H9 (cell line): Measurements from ENCODE around the gene MYLK4. TPM values are rescaled to one million over a fixed set of nuclear protein-coding genes. Genes with fewer than 3 reads are reported as not detected.

Experiments used
- DNase-seq: peaks from one replicate; pipeline ENCODE4 v3.0.0-alpha.2; 2017
- H2AFZ ChIP-seq: one replicate; pipeline ENCODE4 v1.6.1; 2013; ENCODE audit warnings: mild to moderate bottlenecking, low read length, control low read depth, moderate library complexity
- H2AK5ac ChIP-seq: 2 replicates; pipeline ENCODE4 v1.6.1; 2013; ENCODE audit warnings: low read length, control low read depth, mixed read lengths; ENCODE audit not compliant: insufficient read length
- H2BK120ac ChIP-seq: one replicate; pipeline ENCODE4 v1.6.1; 2013; ENCODE audit warnings: low read depth, mild to moderate bottlenecking, low read length, control low read depth, inconsistent platforms; ENCODE audit not compliant: poor library complexity, severe bottlenecking
- H2BK12ac ChIP-seq: 2 replicates; pipeline ENCODE4 v1.6.1; 2013; ENCODE audit warnings: low read length, control low read depth, mixed read lengths, low read depth; ENCODE audit not compliant: insufficient read length
- H2BK15ac ChIP-seq: 2 replicates; pipeline ENCODE4 v1.6.1; 2013; ENCODE audit warnings: low read depth, low read length, control low read depth
- H2BK20ac ChIP-seq: one replicate; pipeline ENCODE4 v1.6.1; 2013; ENCODE audit warnings: low read depth, mild to moderate bottlenecking, low read length, control low read depth, inconsistent platforms; ENCODE audit not compliant: poor library complexity, severe bottlenecking
- H2BK5ac ChIP-seq: 2 replicates; pipeline ENCODE4 v1.6.1; 2013; ENCODE audit warnings: low read length, control low read depth, mixed read lengths; ENCODE audit not compliant: insufficient read length
- H3K14ac ChIP-seq: 2 replicates; pipeline ENCODE4 v1.6.1; 2013; ENCODE audit warnings: low read length, control low read depth; ENCODE audit not compliant: insufficient read depth
- H3K18ac ChIP-seq: 2 replicates; pipeline ENCODE4 v1.6.1; 2013; ENCODE audit warnings: low read depth, mild to moderate bottlenecking, mixed read lengths, low read length, control low read depth; ENCODE audit not compliant: insufficient read length
- H3K23ac ChIP-seq: 2 replicates; pipeline ENCODE4 v1.6.1; 2013; ENCODE audit warnings: low read length, control low read depth, mixed read lengths, low read depth; ENCODE audit not compliant: insufficient read length
- H3K23me2 ChIP-seq: 2 replicates; pipeline ENCODE4 v1.6.1; 2013; ENCODE audit warnings: low read depth, mild to moderate bottlenecking, mixed read lengths, low read length, control low read depth; ENCODE audit not compliant: insufficient read length, poor library complexity, severe bottlenecking
- H3K27ac ChIP-seq: 2 replicates; pipeline ENCODE4 v1.5.1; 2013; ENCODE audit warnings: low read length, control low read depth, mixed read lengths, low read depth; ENCODE audit not compliant: insufficient read length
- H3K27me3 ChIP-seq: 2 replicates; pipeline ENCODE4 v1.6.1; 2013; ENCODE audit warnings: low read length, control low read depth, inconsistent platforms; ENCODE audit not compliant: insufficient read depth
- H3K4ac ChIP-seq: 2 replicates; pipeline ENCODE4 v1.6.1; 2013; ENCODE audit warnings: low read depth, mild to moderate bottlenecking, control low read depth, inconsistent platforms, low read length, moderate library complexity
- H3K4me1 ChIP-seq: 2 replicates; pipeline ENCODE4 v1.6.1; 2013; ENCODE audit warnings: low read length, control low read depth, inconsistent platforms; ENCODE audit not compliant: insufficient read depth
- H3K4me2 ChIP-seq: 2 replicates; pipeline ENCODE4 v1.6.1; 2013; ENCODE audit warnings: low read length, control low read depth, mixed read lengths; ENCODE audit not compliant: insufficient read length, insufficient read depth
- H3K56ac ChIP-seq: 2 replicates; pipeline ENCODE4 v1.6.1; 2013; ENCODE audit warnings: low read depth, mild to moderate bottlenecking, mixed read lengths, low read length, control low read depth; ENCODE audit not compliant: insufficient read length
- H3K79me1 ChIP-seq: 2 replicates; pipeline ENCODE4 v1.6.1; 2013; ENCODE audit warnings: low read depth, mild to moderate bottlenecking, moderate library complexity, low read length, control low read depth, inconsistent platforms; ENCODE audit not compliant: insufficient read depth, poor library complexity, severe bottlenecking
- H3K79me2 ChIP-seq: 2 replicates; pipeline ENCODE4 v1.6.1; 2013; ENCODE audit warnings: low read length, control low read depth, inconsistent platforms; ENCODE audit not compliant: insufficient read depth
- H3K9ac ChIP-seq: 2 replicates; pipeline ENCODE4 v1.6.1; 2013; ENCODE audit warnings: low read length, control low read depth, mixed read lengths; ENCODE audit not compliant: insufficient read length; ENCODE audit errors: extremely low read depth
- H3K9me3 ChIP-seq: one replicate; pipeline ENCODE4 v1.6.1; 2013; ENCODE audit warnings: low read depth, low read length, inconsistent platforms; ENCODE audit not compliant: control insufficient read depth
- H3T11ph ChIP-seq: one replicate; pipeline ENCODE4 v1.6.1; 2013; ENCODE audit warnings: mild to moderate bottlenecking, low read length, control low read depth, inconsistent platforms
- H4K20me1 ChIP-seq: one replicate; pipeline ENCODE4 v1.6.1; 2013; ENCODE audit not compliant: control insufficient read depth, insufficient read length, insufficient read depth
- H4K5ac ChIP-seq: 2 replicates; pipeline ENCODE4 v1.6.1; 2013; ENCODE audit warnings: low read depth, mild to moderate bottlenecking, mixed read lengths, low read length, control low read depth; ENCODE audit not compliant: insufficient read length
- H4K8ac ChIP-seq: replicated peaks from 2 replicates; pipeline ENCODE4 v1.6.1; 2013; ENCODE audit warnings: low read length, control low read depth, mixed read lengths, low read depth; ENCODE audit not compliant: insufficient read length
- H4K91ac ChIP-seq: 2 replicates; pipeline ENCODE4 v1.6.1; 2013; ENCODE audit warnings: low read depth, mild to moderate bottlenecking, moderate library complexity, mixed read lengths, low read length, control low read depth; ENCODE audit not compliant: insufficient read length
- H3K27ac Mint-ChIP-seq, 3 experiments: 2 replicates in 2 of 3; 3 replicates in 1 of 3; pipeline ENCODE4 v1.8.0; 2020 to 2021; ENCODE audit warnings: mixed read lengths in 3 of 3, mild to moderate bottlenecking in 1 of 3, moderate library complexity in 1 of 3
- H3K27me3 Mint-ChIP-seq: 2 replicates; pipeline ENCODE4 v1.8.0; 2021; ENCODE audit warnings: low read depth, mild to moderate bottlenecking, moderate library complexity, mixed read lengths
- H3K36me3 Mint-ChIP-seq, 3 experiments: 2 replicates in 2 of 3; 3 replicates in 1 of 3; pipeline ENCODE4 v1.8.0; 2020 to 2021; ENCODE audit warnings: low read depth in 3 of 3, mixed read lengths in 3 of 3; ENCODE audit not compliant: insufficient read depth in 1 of 3
- H3K4me1 Mint-ChIP-seq, 2 experiments: 2 replicates each; pipeline ENCODE4 v1.8.0; 2020; ENCODE audit warnings: mixed read lengths in 2 of 2
- H3K4me3 Mint-ChIP-seq, 2 experiments: 2 replicates in 1 of 2; 3 replicates in 1 of 2; pipeline ENCODE4 v1.8.0; 2020 to 2021; ENCODE audit warnings: mild to moderate bottlenecking in 2 of 2, mixed read lengths in 2 of 2, moderate library complexity in 1 of 2
- H3K9me3 Mint-ChIP-seq, 2 experiments: 2 replicates in 1 of 2; 3 replicates in 1 of 2; pipeline ENCODE4 v1.8.0; 2020; ENCODE audit warnings: mild to moderate bottlenecking in 2 of 2, mixed read lengths in 2 of 2, moderate library complexity in 1 of 2
- WGBS: extraction: QIAGEN DNeasy Blood & Tissue Kit; methylation state at CpG from one replicate; pipeline ENCODE4 v1.1.7; 2013; ENCODE audit warnings: missing lambda C conversion rate, low lambda C conversion rate, mixed read lengths; ENCODE audit not compliant: insufficient read length; ENCODE audit errors: extremely low coverage; 5-methylcytosine and 5-hydroxymethylcytosine counted together
- total RNA-seq: library from RNA; stranded (reverse); gene quantifications from 2 replicates; pipeline ENCODE4 v1.2.1, GENCODE V29; 2021
- TF ChIP-seq, protein P1 (sequence below): fragments of 200-600 bp; sonication (generic); conservative IDR thresholded peaks from 3 replicates; pipeline ENCODE4 v1.8.0; 2021; ENCODE audit warnings: antibody characterized with exemption, mild to moderate bottlenecking

Gene MYLK4
- total RNA-seq, 1 experiment from 2014 or later, result 0.28 TPM

DNA sequence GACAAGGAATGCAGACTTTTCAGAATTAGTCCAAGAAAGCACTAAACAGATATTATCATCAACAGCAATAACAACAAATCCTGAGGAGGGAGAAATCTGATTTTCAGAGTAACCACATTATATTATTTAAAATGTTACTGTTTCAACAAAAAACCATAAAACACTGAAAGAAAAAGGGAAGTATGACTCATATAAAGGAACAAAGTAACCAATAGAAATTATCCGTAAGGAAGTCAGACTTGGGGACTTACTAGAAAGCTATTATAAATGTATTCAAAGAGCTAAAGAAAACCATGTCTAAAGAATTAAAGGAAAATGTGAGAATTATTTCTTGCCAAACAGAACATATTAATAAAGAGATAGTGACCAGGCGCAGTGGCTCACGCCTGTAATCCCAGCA is 98.1 kb downstream of the MYLK4 start:
- no peak overlapping the region for H3K9ac ChIP-seq
- TF ChIP-seq, protein P1, sequence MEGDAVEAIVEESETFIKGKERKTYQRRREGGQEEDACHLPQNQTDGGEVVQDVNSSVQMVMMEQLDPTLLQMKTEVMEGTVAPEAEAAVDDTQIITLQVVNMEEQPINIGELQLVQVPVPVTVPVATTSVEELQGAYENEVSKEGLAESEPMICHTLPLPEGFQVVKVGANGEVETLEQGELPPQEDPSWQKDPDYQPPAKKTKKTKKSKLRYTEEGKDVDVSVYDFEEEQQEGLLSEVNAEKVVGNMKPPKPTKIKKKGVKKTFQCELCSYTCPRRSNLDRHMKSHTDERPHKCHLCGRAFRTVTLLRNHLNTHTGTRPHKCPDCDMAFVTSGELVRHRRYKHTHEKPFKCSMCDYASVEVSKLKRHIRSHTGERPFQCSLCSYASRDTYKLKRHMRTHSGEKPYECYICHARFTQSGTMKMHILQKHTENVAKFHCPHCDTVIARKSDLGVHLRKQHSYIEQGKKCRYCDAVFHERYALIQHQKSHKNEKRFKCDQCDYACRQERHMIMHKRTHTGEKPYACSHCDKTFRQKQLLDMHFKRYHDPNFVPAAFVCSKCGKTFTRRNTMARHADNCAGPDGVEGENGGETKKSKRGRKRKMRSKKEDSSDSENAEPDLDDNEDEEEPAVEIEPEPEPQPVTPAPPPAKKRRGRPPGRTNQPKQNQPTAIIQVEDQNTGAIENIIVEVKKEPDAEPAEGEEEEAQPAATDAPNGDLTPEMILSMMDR, result no peak
- H3K79me1 ChIP-seq, result no peaks in the 10 kb centered on the region
- H3K14ac ChIP-seq, result no peak overlapping the region
- no peak overlapping the region for H3K4me2 ChIP-seq
- Mint-ChIP-seq H3K36me3 (peaks cover 16 to 36% (median 20%) of the 10 kb centered on the region in 3 experiments), H3K4me1 (peaks cover 23% of the 10 kb centered on the region in 2 experiments), H3K27me3 (no peaks in the 10 kb centered on the region; the same call in 1 of the 2 replicates), H3K4me3 (no peak overlapping the region), H3K9me3 (peaks cover 23 to 24% of the 10 kb centered on the region in 2 experiments), H3K27ac (no peak overlapping the region)
- H3K4me1 ChIP-seq, result peaks cover 3% of the 10 kb centered on the region; the same call in 1 of the 2 replicates
- H3K79me2 ChIP-seq, result no peaks in the 10 kb centered on the region
- H4K20me1 ChIP-seq, result no peaks in the 10 kb centered on the region
- no peak overlapping the region for H2BK15ac ChIP-seq
- no peak overlapping the region for H3K23ac ChIP-seq
- no peak overlapping the region for H4K8ac ChIP-seq
- no peak overlapping the region for H3K27ac ChIP-seq
- H3K56ac ChIP-seq, result no peak overlapping the region
- H4K5ac ChIP-seq, result no peak overlapping the region
- H3K18ac ChIP-seq, result no peak overlapping the region
- H2BK120ac ChIP-seq, result no peak overlapping the region
- no peak overlapping the region for H4K91ac ChIP-seq
- no peak overlapping the region for H2BK12ac ChIP-seq
- no peak overlapping the region for H3K4ac ChIP-seq
- H2BK5ac ChIP-seq, result no peak overlapping the region
- no peaks in the 10 kb centered on the region for H3K27me3 ChIP-seq
- no peaks in the 10 kb centered on the region for H3K23me2 ChIP-seq
- H2AFZ ChIP-seq, result no peak overlapping the region
- DNase-seq, result no peak
- H3K9me3 ChIP-seq, result no peaks in the 10 kb centered on the region
- no CpG with 5 or more reads among the region's 3 CpGs for WGBS
- no peak overlapping the region for H2BK20ac ChIP-seq
- H2AK5ac ChIP-seq, result no peak overlapping the region
- no peak overlapping the region for H3T11ph ChIP-seq
